ENCODE results near the gene PDXK.

DNA sequence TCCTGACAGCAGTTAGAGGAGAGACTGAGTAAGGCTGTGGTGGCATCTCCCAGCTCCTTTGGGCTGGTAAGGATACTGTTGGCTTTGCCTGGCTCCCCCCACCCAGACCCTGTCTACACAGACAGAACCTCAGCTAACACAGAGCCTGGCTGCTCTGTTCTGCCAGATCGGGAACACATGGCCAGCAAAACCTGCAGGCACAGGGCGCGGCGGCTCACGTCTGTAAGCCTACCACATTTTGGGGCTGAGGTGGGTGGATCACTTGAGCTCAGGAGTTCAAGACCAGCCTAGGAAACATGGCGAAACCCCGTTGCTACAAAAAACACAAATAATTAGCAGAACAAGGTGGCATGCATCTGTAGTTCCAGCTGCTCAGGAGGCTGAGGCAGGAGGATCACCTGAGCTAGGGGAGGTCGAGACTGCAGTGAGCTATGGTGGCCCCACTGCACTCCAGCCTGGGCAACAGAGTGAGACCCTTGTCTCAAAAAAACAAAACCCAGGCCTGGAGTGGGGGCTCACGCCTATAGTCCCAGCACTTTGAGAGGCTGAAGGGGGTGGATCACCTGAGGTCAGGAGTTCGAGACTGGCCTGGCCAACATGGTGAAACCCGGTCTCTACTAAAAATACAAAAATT is 50.5 kb downstream of the PDXK start:
- TF ChIP-seq, protein P1, sequence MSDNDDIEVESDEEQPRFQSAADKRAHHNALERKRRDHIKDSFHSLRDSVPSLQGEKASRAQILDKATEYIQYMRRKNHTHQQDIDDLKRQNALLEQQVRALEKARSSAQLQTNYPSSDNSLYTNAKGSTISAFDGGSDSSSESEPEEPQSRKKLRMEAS (IDR thresholded peaks at IDR 0.05; ENCODE audit: insufficient read depth, insufficient read length), result no peak
- TF ChIP-seq, protein P2, sequence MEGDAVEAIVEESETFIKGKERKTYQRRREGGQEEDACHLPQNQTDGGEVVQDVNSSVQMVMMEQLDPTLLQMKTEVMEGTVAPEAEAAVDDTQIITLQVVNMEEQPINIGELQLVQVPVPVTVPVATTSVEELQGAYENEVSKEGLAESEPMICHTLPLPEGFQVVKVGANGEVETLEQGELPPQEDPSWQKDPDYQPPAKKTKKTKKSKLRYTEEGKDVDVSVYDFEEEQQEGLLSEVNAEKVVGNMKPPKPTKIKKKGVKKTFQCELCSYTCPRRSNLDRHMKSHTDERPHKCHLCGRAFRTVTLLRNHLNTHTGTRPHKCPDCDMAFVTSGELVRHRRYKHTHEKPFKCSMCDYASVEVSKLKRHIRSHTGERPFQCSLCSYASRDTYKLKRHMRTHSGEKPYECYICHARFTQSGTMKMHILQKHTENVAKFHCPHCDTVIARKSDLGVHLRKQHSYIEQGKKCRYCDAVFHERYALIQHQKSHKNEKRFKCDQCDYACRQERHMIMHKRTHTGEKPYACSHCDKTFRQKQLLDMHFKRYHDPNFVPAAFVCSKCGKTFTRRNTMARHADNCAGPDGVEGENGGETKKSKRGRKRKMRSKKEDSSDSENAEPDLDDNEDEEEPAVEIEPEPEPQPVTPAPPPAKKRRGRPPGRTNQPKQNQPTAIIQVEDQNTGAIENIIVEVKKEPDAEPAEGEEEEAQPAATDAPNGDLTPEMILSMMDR (IDR thresholded peaks at IDR 0.05; ENCODE audit: extremely low read depth in 1 of 2, insufficient read depth in 1 of 2, low read depth in 1 of 2, low read length in 2 of 2), result no peak
- TF ChIP-seq EZH2 (IDR thresholded peaks at IDR 0.05; ENCODE audit: borderline replicate concordance, low read depth, low read length, severe bottlenecking) (no peak), POLR2A (IDR thresholded peaks at IDR 0.05; ENCODE audit: low read depth, low read length) (no peak)

Data from endothelial cell of umbilical vein (primary cell).